Thyroid gland (tissue), 4 donors: ENCODE data around the gene AFAP1.

Source experiments
- CTCF ChIP-seq, 6 experiments: fragments of 200-600 bp in 3 of 6; fragments of 450-650 bp in 3 of 6; sonication (generic) in 3 of 6; IDR thresholded peaks; one replicate each; pipeline ENCODE4 v1.5.1; 2016 to 2019; ENCODE audit warnings: antibody characterized with exemption in 6 of 6, mild to moderate bottlenecking in 2 of 6, inconsistent platforms in 1 of 6, moderate library complexity in 1 of 6
- POLR2A ChIP-seq, 2 donors: fragments of 450-650 bp; IDR thresholded peaks; one replicate each; pipeline ENCODE4 v1.6.1; 2017; ENCODE audit warnings: antibody characterized with exemption in 2 of 2, mild to moderate bottlenecking in 2 of 2, moderate library complexity in 1 of 2

DNA sequence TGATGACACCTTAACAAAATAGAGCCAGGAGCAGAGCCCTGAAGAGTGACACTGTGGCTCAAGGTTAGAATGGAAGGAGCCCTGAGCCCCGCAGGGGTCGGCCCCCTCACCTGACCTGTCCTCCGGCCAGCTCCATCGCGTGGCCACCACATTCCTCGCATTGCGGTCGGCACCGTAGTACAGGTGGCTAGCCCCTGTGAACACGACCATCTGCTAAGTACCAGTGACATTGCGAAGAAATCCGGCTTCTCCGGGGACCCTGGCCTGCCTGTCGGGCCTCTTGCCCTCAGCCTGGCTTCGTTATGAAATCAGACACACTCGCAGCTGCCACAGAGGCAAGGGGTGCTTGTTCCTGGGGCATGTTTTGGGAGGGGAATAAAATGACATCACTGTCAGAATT is 179.0 kb downstream of the AFAP1 start:
- TF ChIP-seq CTCF (IDR thresholded peaks at IDR 0.05) (no peak), POLR2A (IDR thresholded peaks at IDR 0.05) (no peak)
